ENCODE results near the gene SEMA3F. TPM values are rescaled to one million over a fixed set of nuclear protein-coding genes. Genes with fewer than 3 reads are reported as not detected.
"Not testable (repeated sequence)": the region's sequence is repeated elsewhere in the genome, so short reads cannot be mapped to it uniquely, and the experiment has no call there.

SEMA3F gene
- total and polyA plus RNA-seq, 5 donors from 2014 or later = 0.52 TPM; not detected in 4

DNA sequence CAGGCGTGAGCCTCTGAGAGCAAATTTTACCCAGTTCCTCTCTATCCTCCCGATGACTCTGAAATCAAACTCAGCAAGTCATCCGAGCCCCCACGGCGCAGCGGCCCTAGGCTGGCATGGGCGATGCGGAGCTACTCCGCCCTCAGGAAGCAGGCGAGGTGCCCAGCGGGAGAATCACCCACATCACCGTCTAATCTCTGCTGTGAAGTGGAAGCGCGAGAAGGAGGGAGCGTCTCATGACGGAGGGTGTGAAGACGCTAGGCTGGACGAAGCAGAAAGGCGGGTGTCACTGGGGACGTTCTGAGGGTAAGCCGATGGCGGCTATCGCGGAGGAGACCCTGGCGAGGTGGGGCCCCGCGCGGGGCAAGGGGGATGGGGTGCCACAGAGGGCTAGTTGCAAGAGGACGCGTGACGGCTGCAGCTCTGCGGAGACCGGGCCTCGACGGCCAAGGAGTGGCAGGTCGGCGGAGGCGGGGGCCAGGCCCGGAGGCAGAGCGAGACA lies 71.8 kb downstream of the SEMA3F start:
- H3K4me1 Mint-ChIP-seq = peaks cover 0 to 32% (median 12%) of the 10 kb centered on the region in 4 donors
- peak overlapping the region; percentile 53 for H3K4me3 ChIP-seq (ENCODE audit: low read depth, low read length)

DNA sequence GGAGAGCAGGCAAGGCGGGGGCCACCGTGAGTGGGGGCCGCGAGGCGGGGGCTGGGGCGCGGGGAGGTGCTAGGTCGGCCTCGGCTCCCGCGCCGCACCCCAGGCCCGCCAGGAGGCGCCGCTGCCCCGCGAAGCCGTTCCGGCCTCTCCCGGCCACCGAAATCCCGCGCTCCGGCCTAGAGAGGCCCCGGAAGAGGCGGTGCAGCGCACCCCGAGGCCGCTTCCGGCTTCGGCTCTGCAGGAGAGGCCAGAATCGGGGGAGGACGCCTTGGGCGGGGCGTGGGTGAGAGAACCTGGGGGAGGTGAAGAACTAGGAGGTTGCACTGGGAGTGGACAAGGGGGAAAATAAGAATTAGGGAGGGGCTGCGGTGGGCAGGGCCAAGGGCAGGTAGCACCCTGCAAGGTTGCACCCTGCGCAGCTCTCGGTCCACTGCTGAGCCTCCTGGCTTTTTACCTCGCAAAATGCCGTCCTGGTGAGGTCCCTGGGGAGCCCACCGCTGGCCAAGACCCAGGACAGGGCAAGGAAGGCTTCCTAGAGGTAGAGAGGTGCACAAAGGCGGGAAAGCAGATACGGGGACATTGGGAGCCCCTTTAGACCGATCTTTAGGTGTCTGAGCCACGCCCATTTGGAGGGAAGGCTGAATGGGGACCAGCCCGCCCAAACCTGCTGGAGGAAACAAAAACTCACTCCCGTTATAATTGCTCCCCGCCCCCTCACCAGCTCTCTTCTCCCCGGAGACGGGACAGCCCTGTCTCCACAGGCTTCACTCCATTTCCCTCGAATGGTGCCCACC lies 72.5 kb downstream of the SEMA3F start:
- ATAC-seq (ENCODE audit: low read depth in 2 of 2) (peak; percentile 86 to 92), DNase-seq (peak; percentile 89 to 95 (median 91))
- Mint-ChIP-seq H3K9me3 (no peaks in the 10 kb centered on the region), H3K4me1 (peaks cover 0 to 34% (median 12%) of the 10 kb centered on the region in 4 donors), H3K27me3 (peaks cover 11% of the 10 kb centered on the region), H3K36me3 (no peaks in the 10 kb centered on the region), H3K4me3 (peak overlapping the region; percentile 90 to 100 (median 96)), H3K27ac (peak overlapping the region; percentile 90 to 93 (median 92))
- peak overlapping the region; percentile 75 for H3K4me3 ChIP-seq (ENCODE audit: low read depth, low read length)
- no peaks in the 10 kb centered on the region for H3K36me3 ChIP-seq (ENCODE audit: control insufficient read depth, insufficient read depth, low read length)
- peaks cover 19% of the 10 kb centered on the region for H3K4me1 ChIP-seq (ENCODE audit: control insufficient read depth, insufficient read depth, low read length, poor library complexity, severe bottlenecking)
- no peaks in the 10 kb centered on the region for H3K27me3 ChIP-seq (ENCODE audit: control insufficient read depth, insufficient read depth, low read length)
- H3K27ac ChIP-seq (ENCODE audit: insufficient read depth, low read length, poor library complexity, severe bottlenecking) = peak overlapping the region; percentile 68
- H3K9me3 ChIP-seq (ENCODE audit: control insufficient read depth in 2 of 2, low read length in 2 of 2) = no peaks in the 10 kb centered on the region

More for the DNA sequence above, 71.8 kb downstream of the SEMA3F start:
- Histone ChIP-seq H3K9me3 (ENCODE audit: control insufficient read depth in 2 of 2, low read length in 2 of 2) (no peaks in the 10 kb centered on the region), H3K4me1 (ENCODE audit: control insufficient read depth, insufficient read depth, low read length, poor library complexity, severe bottlenecking) (peaks cover 19% of the 10 kb centered on the region), H3K36me3 (ENCODE audit: control insufficient read depth, insufficient read depth, low read length) (no peaks in the 10 kb centered on the region), H3K27ac (ENCODE audit: insufficient read depth, low read length, poor library complexity, severe bottlenecking) (peak overlapping the region; percentile 68), H3K27me3 (ENCODE audit: control insufficient read depth, insufficient read depth, low read length) (no peaks in the 10 kb centered on the region)
- Mint-ChIP-seq H3K27me3 (peaks cover 11% of the 10 kb centered on the region), H3K36me3 (no peaks in the 10 kb centered on the region), H3K4me3 (peak overlapping the region; percentile 90 to 100 (median 94)), H3K27ac (peak overlapping the region; percentile 90 to 93 (median 91)), H3K9me3 (no peaks in the 10 kb centered on the region)
- ATAC-seq (ENCODE audit: low read depth in 2 of 2) (peak; percentile 2 to 6), DNase-seq (peak in 1 of 3 donors; percentile 61)

DNA sequence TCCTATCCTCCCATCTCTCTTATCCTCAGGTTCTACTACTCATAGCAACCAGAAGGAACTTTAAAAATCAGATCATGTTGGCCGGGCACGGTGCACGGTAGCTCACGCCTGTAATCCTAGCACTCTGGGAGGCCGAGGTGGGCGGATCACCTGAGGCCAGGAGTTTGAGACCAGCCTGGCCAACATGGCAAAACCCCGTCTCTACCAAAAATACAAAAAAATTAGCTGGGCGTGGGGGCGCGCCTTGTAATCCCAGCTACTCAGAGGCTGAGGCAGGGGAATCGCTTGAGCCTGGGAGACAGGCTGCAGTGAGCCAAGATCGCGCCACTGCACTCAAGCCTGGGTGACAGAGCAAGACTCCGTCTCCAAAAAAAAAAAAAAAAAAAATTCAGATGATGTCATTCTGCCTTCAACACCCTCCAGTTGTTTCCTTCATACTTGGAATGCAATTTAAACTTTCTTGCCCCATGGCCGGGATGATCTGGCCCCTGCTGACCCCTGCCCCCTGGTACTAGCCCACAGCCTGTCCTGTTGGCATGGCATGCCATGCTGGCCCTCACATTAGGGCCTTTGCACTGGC lies 73.2 kb downstream of the SEMA3F start:
- not testable (repeated sequence) for H3K27me3 ChIP-seq (ENCODE audit: control insufficient read depth, insufficient read depth, low read length); DNase-seq; H3K9me3 ChIP-seq (ENCODE audit: control insufficient read depth in 2 of 2, low read length in 2 of 2); ATAC-seq (ENCODE audit: low read depth in 2 of 2); H3K36me3 ChIP-seq (ENCODE audit: control insufficient read depth, insufficient read depth, low read length); H3K9me3 Mint-ChIP-seq; H3K36me3 Mint-ChIP-seq
- Histone ChIP-seq H3K4me1 (ENCODE audit: control insufficient read depth, insufficient read depth, low read length, poor library complexity, severe bottlenecking) (peaks cover 19% of the 10 kb centered on the region), H3K4me3 (ENCODE audit: low read depth, low read length) (peak overlapping the region; percentile 75), H3K27ac (ENCODE audit: insufficient read depth, low read length, poor library complexity, severe bottlenecking) (peak overlapping the region; percentile 68)
- H3K27ac Mint-ChIP-seq = peak overlapping the region; percentile 71 to 93 (median 92)
- H3K27me3 Mint-ChIP-seq = peaks cover 11% of the 10 kb centered on the region
- H3K4me3 Mint-ChIP-seq = peak overlapping the region; percentile 90 to 100 (median 96)
- peaks cover 0 to 36% (median 13%) of the 10 kb centered on the region in 4 donors for H3K4me1 Mint-ChIP-seq

DNA sequence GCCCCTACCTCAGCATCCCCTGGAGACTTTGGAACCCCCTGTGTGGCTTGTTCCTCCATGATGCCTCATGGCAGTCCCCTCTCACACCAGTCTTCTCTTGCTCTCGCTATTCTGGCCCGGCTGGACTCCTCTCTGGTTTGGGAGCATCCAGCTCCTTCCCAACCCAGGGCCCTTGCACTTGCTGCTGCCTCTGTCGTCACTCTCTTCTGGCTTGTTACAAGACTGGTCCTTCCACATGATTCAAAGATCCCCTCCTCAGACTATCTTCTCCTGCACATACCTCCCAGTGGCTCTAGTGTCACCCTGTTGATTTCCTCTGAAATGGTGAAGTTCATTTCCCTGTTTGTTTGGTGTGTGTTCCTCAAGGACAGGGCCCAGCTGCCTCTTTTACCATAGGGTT lies 74.4 kb downstream of the SEMA3F start:
- Mint-ChIP-seq H3K4me3 (peak overlapping the region in 3 of 4 donors; percentile 33 to 58 (median 43)), H3K4me1 (peaks cover 0 to 41% (median 13%) of the 10 kb centered on the region in 4 donors), H3K27ac (peak overlapping the region in 1 of 3 donors; percentile 61), H3K36me3 (no peaks in the 10 kb centered on the region), H3K9me3 (no peaks in the 10 kb centered on the region), H3K27me3 (peaks cover 4% of the 10 kb centered on the region)
- H3K36me3 ChIP-seq (ENCODE audit: control insufficient read depth, insufficient read depth, low read length) = no peaks in the 10 kb centered on the region
- peaks cover 19% of the 10 kb centered on the region for H3K4me1 ChIP-seq (ENCODE audit: control insufficient read depth, insufficient read depth, low read length, poor library complexity, severe bottlenecking)
- H3K4me3 ChIP-seq (ENCODE audit: low read depth, low read length) = no peak overlapping the region
- no peaks in the 10 kb centered on the region for H3K27me3 ChIP-seq (ENCODE audit: control insufficient read depth, insufficient read depth, low read length)
- DNase-seq = no peak
- ATAC-seq (ENCODE audit: low read depth in 2 of 2) = no peak
- no peak overlapping the region for H3K27ac ChIP-seq (ENCODE audit: insufficient read depth, low read length, poor library complexity, severe bottlenecking)
- no peaks in the 10 kb centered on the region for H3K9me3 ChIP-seq (ENCODE audit: control insufficient read depth in 2 of 2, low read length in 2 of 2)

DNA sequence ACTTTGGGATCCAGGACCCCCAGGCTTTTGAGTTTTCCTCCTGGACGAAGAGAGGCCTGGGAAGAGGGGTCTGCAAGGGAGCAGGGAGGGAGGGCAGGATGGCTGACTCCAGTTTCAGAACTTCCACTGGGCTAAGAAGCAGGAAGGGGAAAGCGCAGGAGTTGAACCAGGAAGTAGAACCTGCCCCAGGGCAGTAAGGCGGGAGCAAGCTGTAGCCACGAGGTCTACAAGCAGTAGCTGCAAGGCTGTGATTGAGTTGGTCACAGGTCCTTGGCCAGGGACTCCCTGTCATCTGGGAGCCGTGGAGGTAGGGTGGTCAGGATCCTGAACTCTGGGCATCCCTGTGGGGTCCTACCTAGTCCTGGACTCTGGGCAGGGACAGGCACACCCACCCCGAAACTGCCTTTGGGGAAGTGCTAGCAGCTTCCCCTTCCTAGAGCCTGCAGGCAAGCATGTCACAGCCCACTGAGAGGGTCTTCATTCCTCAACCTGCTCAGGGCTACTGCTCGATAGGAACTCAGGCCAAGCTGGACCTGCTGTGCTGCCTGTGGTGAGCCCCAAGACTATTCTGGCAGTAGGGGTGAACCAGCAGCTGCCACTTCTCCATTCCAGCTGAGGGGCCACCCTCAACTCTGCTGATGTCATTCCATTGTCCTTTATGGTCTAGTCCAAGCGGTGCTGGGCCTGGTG lies 75.1 kb downstream of the SEMA3F start:
- no peak for ATAC-seq (ENCODE audit: low read depth in 2 of 2)
- Mint-ChIP-seq H3K36me3 (no peaks in the 10 kb centered on the region), H3K27me3 (no peaks in the 10 kb centered on the region), H3K4me1 (peaks cover 0 to 43% (median 10%) of the 10 kb centered on the region in 4 donors), H3K4me3 (no peak overlapping the region), H3K9me3 (no peaks in the 10 kb centered on the region), H3K27ac (peak overlapping the region in 1 of 3 donors; percentile 48)
- no peaks in the 10 kb centered on the region for H3K27me3 ChIP-seq (ENCODE audit: control insufficient read depth, insufficient read depth, low read length)
- H3K4me3 ChIP-seq (ENCODE audit: low read depth, low read length) = no peak overlapping the region
- no peak for DNase-seq
- no peaks in the 10 kb centered on the region for H3K9me3 ChIP-seq (ENCODE audit: control insufficient read depth in 2 of 2, low read length in 2 of 2)
- H3K4me1 ChIP-seq (ENCODE audit: control insufficient read depth, insufficient read depth, low read length, poor library complexity, severe bottlenecking) = peaks cover 24% of the 10 kb centered on the region
- H3K36me3 ChIP-seq (ENCODE audit: control insufficient read depth, insufficient read depth, low read length) = no peaks in the 10 kb centered on the region
- no peak overlapping the region for H3K27ac ChIP-seq (ENCODE audit: insufficient read depth, low read length, poor library complexity, severe bottlenecking)

DNA sequence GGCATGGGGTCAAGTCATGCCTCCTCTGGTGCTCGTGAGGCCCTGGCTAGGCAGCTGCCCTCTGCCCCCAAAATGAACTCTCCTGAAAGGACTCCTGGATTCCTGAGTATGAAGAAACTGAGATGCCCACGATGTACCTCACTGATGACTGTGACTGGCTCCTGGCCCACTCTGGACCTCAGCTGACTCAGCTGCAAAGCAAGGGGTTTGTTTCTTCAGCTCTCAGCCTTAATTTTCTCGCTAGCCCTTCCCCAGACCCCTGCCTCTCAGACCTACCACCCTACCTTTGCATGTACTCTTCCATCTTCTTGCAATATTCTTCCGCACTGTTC lies 75.6 kb downstream of the SEMA3F start:
- Mint-ChIP-seq H3K4me3 (no peak overlapping the region), H3K27me3 (peaks cover 4% of the 10 kb centered on the region), H3K36me3 (no peaks in the 10 kb centered on the region), H3K4me1 (peaks cover 0 to 46% (median 14%) of the 10 kb centered on the region in 4 donors), H3K9me3 (no peaks in the 10 kb centered on the region), H3K27ac (no peak overlapping the region)
- no peaks in the 10 kb centered on the region for H3K27me3 ChIP-seq (ENCODE audit: control insufficient read depth, insufficient read depth, low read length)
- ATAC-seq (ENCODE audit: low read depth in 2 of 2) (no peak), DNase-seq (no peak)
- no peaks in the 10 kb centered on the region for H3K9me3 ChIP-seq (ENCODE audit: control insufficient read depth in 2 of 2, low read length in 2 of 2)
- H3K4me3 ChIP-seq (ENCODE audit: low read depth, low read length) = no peak overlapping the region
- peaks cover 29% of the 10 kb centered on the region for H3K4me1 ChIP-seq (ENCODE audit: control insufficient read depth, insufficient read depth, low read length, poor library complexity, severe bottlenecking)
- no peak overlapping the region for H3K27ac ChIP-seq (ENCODE audit: insufficient read depth, low read length, poor library complexity, severe bottlenecking)
- no peaks in the 10 kb centered on the region for H3K36me3 ChIP-seq (ENCODE audit: control insufficient read depth, insufficient read depth, low read length)

GRCh38 chr3:50231581-50231980 lies 76.5 kb downstream of the SEMA3F start:
- Histone ChIP-seq H3K4me1 (ENCODE audit: control insufficient read depth, insufficient read depth, low read length, poor library complexity, severe bottlenecking) (peaks cover 23% of the 10 kb centered on the region), H3K36me3 (ENCODE audit: control insufficient read depth, insufficient read depth, low read length) (no peaks in the 10 kb centered on the region), H3K9me3 (ENCODE audit: control insufficient read depth in 2 of 2, low read length in 2 of 2) (no peaks in the 10 kb centered on the region), H3K27me3 (ENCODE audit: control insufficient read depth, insufficient read depth, low read length) (no peaks in the 10 kb centered on the region), H3K4me3 (ENCODE audit: low read depth, low read length) (no peak overlapping the region), H3K27ac (ENCODE audit: insufficient read depth, low read length, poor library complexity, severe bottlenecking) (no peak overlapping the region)
- Mint-ChIP-seq H3K27ac (no peak overlapping the region), H3K27me3 (peaks cover 6% of the 10 kb centered on the region), H3K4me3 (peak overlapping the region in 1 of 4 donors; percentile 7), H3K9me3 (no peaks in the 10 kb centered on the region), H3K4me1 (peaks cover 0 to 41% (median 13%) of the 10 kb centered on the region in 4 donors), H3K36me3 (no peaks in the 10 kb centered on the region)
- ATAC-seq (ENCODE audit: low read depth in 2 of 2) = no peak
- DNase-seq = no peak

Data from CD4-positive, CD25-positive, alpha-beta regulatory T cell (primary cell).